OCI-LY7 (cell line): ENCODE measurements around the gene ARHGEF17. TPM values are rescaled to one million over a fixed set of nuclear protein-coding genes. Genes with fewer than 3 reads are reported as not detected.

ENCODE experiments used
- BruUV-seq: library from RNA; stranded (reverse); fragments of 400-500 nt; replicated peaks from 2 replicates; lab custom pipeline; 2021; lab: Mats Ljungman, UMichigan
- CTCF ChIA-PET: fragments of 300-600 bp; sonication (Branson Sonifier 250); formaldehyde crosslinking; loops from one replicate; lab custom pipeline; 2022; ENCODE audit warnings: antibody characterized with exemption; ENCODE audit not compliant: unreplicated experiment; lab: Charles Lee
- POLR2A ChIA-PET: fragments of 300-600 bp; sonication (Branson Sonifier 250); formaldehyde crosslinking; loops from one replicate; lab custom pipeline; 2022; ENCODE audit warnings: antibody characterized with exemption; lab: Charles Lee
- DNase-seq: peaks from one replicate; pipeline ENCODE4 v3.0.0-alpha.2; 2015; ENCODE audit warnings: low spot score
- H2AFZ ChIP-seq: fragments of 200-600 bp; sonication (generic), shearing (Covaris generic); 2 replicates; pipeline ENCODE4 v1.6.1; 2014; ENCODE audit warnings: mild to moderate bottlenecking, antibody characterized with exemption, low read length, moderate library complexity
- H3K27ac ChIP-seq: fragments of 200-600 bp; sonication (generic); 2 replicates; pipeline ENCODE4 v1.5.1; 2014; ENCODE audit warnings: mixed run types, low read depth, mild to moderate bottlenecking, moderate library complexity, low read length, inconsistent platforms; ENCODE audit not compliant: poor library complexity, severe bottlenecking
- H3K36me3 ChIP-seq: fragments of 200-600 bp; sonication (generic); 2 replicates; pipeline ENCODE4 v1.6.1; 2014; ENCODE audit warnings: mild to moderate bottlenecking, antibody characterized with exemption, low read length, moderate library complexity, mixed read lengths; ENCODE audit not compliant: insufficient read depth
- H3K4me1 ChIP-seq: fragments of 200-600 bp; sonication (generic); 2 replicates; pipeline ENCODE4 v1.5.1; 2014; ENCODE audit warnings: mild to moderate bottlenecking, low read length; ENCODE audit not compliant: insufficient read depth, poor library complexity, severe bottlenecking
- H3K4me2 ChIP-seq: fragments of 200-600 bp; sonication (generic); 2 replicates; pipeline ENCODE4 v1.6.1; 2014; ENCODE audit warnings: mild to moderate bottlenecking, low read length
- H3K4me3 ChIP-seq: fragments of 200-600 bp; sonication (generic); 2 replicates; pipeline ENCODE4 v1.5.1; 2014; ENCODE audit warnings: mild to moderate bottlenecking, low read depth, low read length; ENCODE audit not compliant: poor library complexity, severe bottlenecking
- H3K79me2 ChIP-seq: fragments of 200-600 bp; sonication (generic); 2 replicates; pipeline ENCODE4 v1.6.1; 2016; ENCODE audit warnings: low read depth, mild to moderate bottlenecking, low read length, moderate library complexity, mixed read lengths; ENCODE audit not compliant: insufficient read depth
- H3K9me2 ChIP-seq: fragments of 200-600 bp; sonication (generic); 2 replicates; pipeline ENCODE4 v1.6.1; 2016; ENCODE audit warnings: mild to moderate bottlenecking, low read length, mixed read lengths; ENCODE audit not compliant: insufficient read depth
- H3K9me3 ChIP-seq: fragments of 200-600 bp; sonication (generic); 2 replicates; pipeline ENCODE4 v1.6.1; 2014; ENCODE audit warnings: mild to moderate bottlenecking, mixed run types, low read length, mixed read lengths
- H4K20me1 ChIP-seq: fragments of 200-600 bp; sonication (generic); 2 replicates; pipeline ENCODE4 v1.6.1; 2014; ENCODE audit warnings: mild to moderate bottlenecking, antibody characterized with exemption, low read length, moderate library complexity, mixed read lengths; ENCODE audit not compliant: insufficient read depth
- CTCF ChIP-seq: fragments of 200-600 bp; sonication (generic); conservative IDR thresholded peaks from 2 replicates; pipeline ENCODE4 v1.5.1; 2014; ENCODE audit warnings: mild to moderate bottlenecking, antibody characterized with exemption, low read length, moderate library complexity, mixed read lengths
- EZH2phosphoT487 ChIP-seq: fragments of 200-600 bp; sonication (generic); IDR thresholded peaks from 2 replicates; pipeline ENCODE4 v1.6.1; 2018; ENCODE audit warnings: low read depth, borderline replicate concordance, mild to moderate bottlenecking, mixed run types, antibody characterized with exemption, low read length, moderate library complexity, mixed read lengths
- intact Hi-C: fragments of 100-400 bp; cut with micrococcal nuclease; formaldehyde crosslinking; loops from one replicate; pipeline ENCODE4 v1.10.0; 2022; ENCODE audit not compliant: unreplicated experiment
- total RNA-seq, 2 experiments: library from RNA; depleted of rRNA in 1 of 2; stranded (reverse); fragments of >200 nt in 1 of 2; shearing (Covaris generic) in 1 of 2; gene quantifications; 2 replicates each; pipeline ENCODE4 v1.2.3, GENCODE V29; 2014 to 2022

Gene ARHGEF17
- total RNA-seq, 2 experiments from 2014 or later, result 0.19 to 1.4 TPM

- ChIA-PET CTCF (no interaction called here), POLR2A (no interaction called here)
- no peak for DNase-seq
- H3K4me2 ChIP-seq, result no peak overlapping the region
- H3K4me1 ChIP-seq, result no peaks in the 10 kb centered on the region
- H3K4me3 ChIP-seq, result no peak overlapping the region
- intact Hi-C loops, result no loop called here
- no peaks in the 10 kb centered on the region for H4K20me1 ChIP-seq
- no peaks in the 10 kb centered on the region for H3K9me3 ChIP-seq
- H3K36me3 ChIP-seq, result peaks cover 19% of the 10 kb centered on the region
- no peaks in the 10 kb centered on the region for H3K79me2 ChIP-seq
- TF ChIP-seq CTCF (no peak), EZH2phosphoT487 (no peak)
- H3K9me2 ChIP-seq, result no peaks in the 10 kb centered on the region
- H2AFZ ChIP-seq, result no peak overlapping the region
- no peak overlapping the region for H3K27ac ChIP-seq
- BruUV-seq, result no TSS peak
Measured at GRCh38 chr11:73411031-73411430, 103.0 kb downstream of the ARHGEF17 start.

GRCh38 chr11:73412308-73412707 is 104.2 kb downstream of the ARHGEF17 start:
- Histone ChIP-seq H2AFZ (no peak overlapping the region), H3K9me3 (no peaks in the 10 kb centered on the region), H3K36me3 (peaks cover 18% of the 10 kb centered on the region), H4K20me1 (no peaks in the 10 kb centered on the region), H3K27ac (no peak overlapping the region), H3K9me2 (no peaks in the 10 kb centered on the region), H3K4me3 (no peak overlapping the region), H3K4me1 (no peaks in the 10 kb centered on the region), H3K79me2 (no peaks in the 10 kb centered on the region), H3K4me2 (no peak overlapping the region)
- no peak for DNase-seq
- no TSS peak for BruUV-seq
- intact Hi-C loops, result no loop called here
- TF ChIP-seq CTCF (no peak), EZH2phosphoT487 (no peak)
- POLR2A ChIA-PET, result no interaction called here
- CTCF ChIA-PET, result no interaction called here

GRCh38 chr11:73413256-73413655 is 105.2 kb downstream of the ARHGEF17 start:
- no peak overlapping the region for H3K4me2 ChIP-seq
- intact Hi-C loops, result no loop called here
- no peak for TF ChIP-seq CTCF
- no peaks in the 10 kb centered on the region for H3K9me3 ChIP-seq
- H3K4me1 ChIP-seq, result no peaks in the 10 kb centered on the region
- peaks cover 15% of the 10 kb centered on the region for H3K36me3 ChIP-seq
- no peak for DNase-seq
- no peak overlapping the region for H2AFZ ChIP-seq
- no peak overlapping the region for H3K4me3 ChIP-seq
- H3K79me2 ChIP-seq, result no peaks in the 10 kb centered on the region
- no peaks in the 10 kb centered on the region for H3K9me2 ChIP-seq
- H3K27ac ChIP-seq, result no peak overlapping the region
- no peaks in the 10 kb centered on the region for H4K20me1 ChIP-seq
- ChIA-PET POLR2A (no interaction called here), CTCF (no interaction called here)
- no TSS peak for BruUV-seq
